Esophagus muscularis mucosa (tissue), 4 donors: Measurements from ENCODE around the gene CAP2. TPM values are rescaled to one million over a fixed set of nuclear protein-coding genes. Genes with fewer than 3 reads are reported as not detected.

Experiments
- DNase-seq: peaks from one replicate; pipeline ENCODE4 v3.0.0-alpha.2; 2017; ENCODE audit errors: extremely low spot score
- H3K27ac ChIP-seq, 4 donors: fragments of 200-600 bp; sonication (generic); replicated peaks in 1 of 4; 1 replicate in 3 of 4; 2 replicates in 1 of 4; pipeline ENCODE4 v1.5.1; 2016 to 2019; ENCODE audit warnings: mild to moderate bottlenecking in 1 of 4
- H3K27me3 ChIP-seq, 4 donors: fragments of 200-600 bp; sonication (generic); one replicate each; pipeline versions ENCODE4 v1.5.1 to v1.6.0; 2016 to 2019
- H3K36me3 ChIP-seq, 4 donors: fragments of 200-600 bp; sonication (generic); one replicate each; pipeline ENCODE4 v1.5.1; 2016 to 2019
- H3K4me1 ChIP-seq, 4 donors: fragments of 200-600 bp; sonication (generic); one replicate each; pipeline ENCODE4 v1.5.1; 2016 to 2019
- H3K4me3 ChIP-seq, 4 donors: fragments of 200-600 bp; sonication (generic); 1 replicate in 2 of 4; 2 replicates in 2 of 4; pipeline ENCODE4 v1.5.1; 2016 to 2019; ENCODE audit warnings: mild to moderate bottlenecking in 4 of 4, moderate library complexity in 1 of 4
- H3K9me3 ChIP-seq, 4 donors: fragments of 200-600 bp; sonication (generic); 1 replicate in 3 of 4; 2 replicates in 1 of 4; pipeline ENCODE4 v1.5.1; 2016 to 2019
- EP300 ChIP-seq: sonication (generic); formaldehyde crosslinking; IDR thresholded peaks from one replicate; pipeline ENCODE4 v1.6.1; 2017; ENCODE audit warnings: antibody characterized with exemption
- POLR2A ChIP-seq: fragments of 450-650 bp; IDR thresholded peaks from one replicate; pipeline ENCODE4 v1.6.1; 2017; ENCODE audit warnings: antibody characterized with exemption, moderate library complexity, mild to moderate bottlenecking, low read depth
- POLR2AphosphoS5 ChIP-seq, 2 donors: sonication (generic); formaldehyde crosslinking; IDR thresholded peaks; one replicate each; pipeline ENCODE4 v1.6.1; 2017; ENCODE audit warnings: antibody characterized with exemption in 2 of 2
- WGBS: methylation state at CpG from one replicate; pipeline ENCODE4 v1.1.5; 2018; 5-methylcytosine and 5-hydroxymethylcytosine counted together
- intact Hi-C: fragments of 100-400 bp; cut with DNase I; formaldehyde crosslinking; loops from one replicate; pipeline ENCODE4 v1.15.1; 2023
- total RNA-seq, 4 donors: library from RNA; depleted of rRNA; stranded (reverse); fragments of >200 nt; gene quantifications; one replicate each; pipeline versions ENCODE4 v1.1.0 to v1.2.1, GENCODE V29; 2016
- TF ChIP-seq, protein P1 (sequence below), 3 experiments: fragments of 200-600 bp in 2 of 3; fragments of 450-650 bp in 1 of 3; sonication (generic) in 2 of 3; IDR thresholded peaks; one replicate each; pipeline ENCODE4 v1.5.1; 2017 to 2019; ENCODE audit warnings: antibody characterized with exemption in 3 of 3, mild to moderate bottlenecking in 2 of 3, moderate library complexity in 1 of 3

CAP2 gene
- total RNA-seq, 4 donors from 2014 or later = 38.3 to 55.6 (median 55.1) TPM

DNA sequence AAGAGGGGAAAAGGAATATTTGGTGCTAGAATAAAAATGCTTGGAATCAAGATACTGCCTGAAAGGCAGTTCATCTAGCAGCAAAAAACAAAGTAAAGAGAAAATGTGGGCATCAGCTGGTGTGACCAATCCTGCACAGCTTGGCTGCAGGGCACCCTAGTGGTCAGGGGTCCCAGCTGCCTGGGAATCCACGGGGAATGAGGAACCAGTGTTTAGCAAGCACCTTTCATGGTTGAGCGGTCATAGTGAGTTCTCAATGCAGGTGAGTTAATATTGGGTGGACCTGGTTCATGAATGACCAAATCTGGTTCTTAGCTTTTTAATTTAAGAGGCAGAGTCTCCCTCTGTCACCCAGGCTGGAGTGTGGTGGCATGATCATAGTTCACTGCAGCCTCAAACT, 53.3 kb downstream of the CAP2 start:
- intact Hi-C loops = no loop called here

GRCh38 chr6:17448165-17448564, 54.8 kb downstream of the CAP2 start:
- no peaks in the 10 kb centered on the region for H3K36me3 ChIP-seq
- H3K27me3 ChIP-seq = no peaks in the 10 kb centered on the region
- H3K27ac ChIP-seq = no peak overlapping the region
- WGBS = 95% methylated on average over 1 of the region's 1 CpG
- no peak overlapping the region for H3K4me3 ChIP-seq
- intact Hi-C loops = no loop called here
- DNase-seq = no peak
- H3K9me3 ChIP-seq = no peaks in the 10 kb centered on the region
- TF ChIP-seq, protein P1, sequence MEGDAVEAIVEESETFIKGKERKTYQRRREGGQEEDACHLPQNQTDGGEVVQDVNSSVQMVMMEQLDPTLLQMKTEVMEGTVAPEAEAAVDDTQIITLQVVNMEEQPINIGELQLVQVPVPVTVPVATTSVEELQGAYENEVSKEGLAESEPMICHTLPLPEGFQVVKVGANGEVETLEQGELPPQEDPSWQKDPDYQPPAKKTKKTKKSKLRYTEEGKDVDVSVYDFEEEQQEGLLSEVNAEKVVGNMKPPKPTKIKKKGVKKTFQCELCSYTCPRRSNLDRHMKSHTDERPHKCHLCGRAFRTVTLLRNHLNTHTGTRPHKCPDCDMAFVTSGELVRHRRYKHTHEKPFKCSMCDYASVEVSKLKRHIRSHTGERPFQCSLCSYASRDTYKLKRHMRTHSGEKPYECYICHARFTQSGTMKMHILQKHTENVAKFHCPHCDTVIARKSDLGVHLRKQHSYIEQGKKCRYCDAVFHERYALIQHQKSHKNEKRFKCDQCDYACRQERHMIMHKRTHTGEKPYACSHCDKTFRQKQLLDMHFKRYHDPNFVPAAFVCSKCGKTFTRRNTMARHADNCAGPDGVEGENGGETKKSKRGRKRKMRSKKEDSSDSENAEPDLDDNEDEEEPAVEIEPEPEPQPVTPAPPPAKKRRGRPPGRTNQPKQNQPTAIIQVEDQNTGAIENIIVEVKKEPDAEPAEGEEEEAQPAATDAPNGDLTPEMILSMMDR (IDR thresholded peaks at IDR 0.05) = no peak
- TF ChIP-seq EP300 (no peak), POLR2AphosphoS5 (IDR thresholded peaks at IDR 0.05) (no peak), POLR2A (no peak)
- peaks cover 0 to 15% (median 2%) of the 10 kb centered on the region in 4 donors for H3K4me1 ChIP-seq

More for the DNA sequence above, 53.3 kb downstream of the CAP2 start:
- DNase-seq = no peak
- no peak overlapping the region for H3K4me3 ChIP-seq
- TF ChIP-seq EP300 (no peak), POLR2A (no peak), POLR2AphosphoS5 (IDR thresholded peaks at IDR 0.05) (no peak)
- TF ChIP-seq, protein P1 (IDR thresholded peaks at IDR 0.05) = no peak
- no peaks in the 10 kb centered on the region for H3K9me3 ChIP-seq
- no peaks in the 10 kb centered on the region for H3K36me3 ChIP-seq
- 96% methylated on average over 2 of the region's 2 CpGs for WGBS
- no peaks in the 10 kb centered on the region for H3K27me3 ChIP-seq
- H3K4me1 ChIP-seq = peaks cover 0 to 15% (median 2%) of the 10 kb centered on the region in 4 donors
- no peak overlapping the region for H3K27ac ChIP-seq

GRCh38 chr6:17450397-17450796, 57.0 kb downstream of the CAP2 start:
- Histone ChIP-seq H3K9me3 (no peaks in the 10 kb centered on the region), H3K36me3 (no peaks in the 10 kb centered on the region), H3K4me3 (no peak overlapping the region), H3K4me1 (peaks cover 0 to 15% (median 4%) of the 10 kb centered on the region in 4 donors), H3K27ac (no peak overlapping the region), H3K27me3 (no peaks in the 10 kb centered on the region)
- DNase-seq = no peak
- 89% methylated on average over 1 of the region's 1 CpG for WGBS
- TF ChIP-seq, protein P1 (IDR thresholded peaks at IDR 0.05) = no peak
- TF ChIP-seq EP300 (no peak), POLR2AphosphoS5 (IDR thresholded peaks at IDR 0.05) (no peak)
- intact Hi-C loops = no loop called here

DNA sequence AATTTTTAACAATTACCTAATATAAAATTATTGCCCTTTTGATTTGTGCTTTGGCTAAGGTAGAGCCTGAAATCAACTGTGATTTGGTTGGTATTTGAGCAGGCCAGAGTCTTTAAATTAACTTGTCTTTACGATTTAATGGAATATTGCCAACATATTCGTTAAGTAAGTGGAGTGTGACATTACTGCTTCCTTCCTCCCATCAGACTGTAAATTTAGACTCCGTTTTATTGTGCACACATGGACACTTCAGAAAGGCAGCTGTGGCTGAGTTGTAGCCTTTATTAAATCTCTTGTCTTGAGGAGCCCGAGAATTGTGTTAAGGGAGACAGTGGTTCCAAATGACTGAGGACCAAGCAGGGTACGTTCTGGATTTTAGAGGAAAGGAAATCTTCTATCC, 57.4 kb downstream of the CAP2 start:
- no peaks in the 10 kb centered on the region for H3K9me3 ChIP-seq
- DNase-seq = no peak
- H3K36me3 ChIP-seq = no peaks in the 10 kb centered on the region
- H3K4me1 ChIP-seq = peaks cover 0 to 15% (median 4%) of the 10 kb centered on the region in 4 donors
- TF ChIP-seq POLR2A (no peak), POLR2AphosphoS5 (IDR thresholded peaks at IDR 0.05) (no peak), EP300 (no peak)
- TF ChIP-seq, protein P1 (IDR thresholded peaks at IDR 0.05) = no peak
- H3K4me3 ChIP-seq = no peak overlapping the region
- H3K27ac ChIP-seq = no peak overlapping the region
- intact Hi-C loops = no loop called here
- 36% methylated on average over 5 of the region's 5 CpGs for whole genome bisulfite sequencing
- no peaks in the 10 kb centered on the region for H3K27me3 ChIP-seq

- Histone ChIP-seq H3K27ac (no peak overlapping the region), H3K9me3 (no peaks in the 10 kb centered on the region), H3K4me3 (no peak overlapping the region), H3K27me3 (no peaks in the 10 kb centered on the region), H3K4me1 (peaks cover 0 to 9% (median 4%) of the 10 kb centered on the region in 4 donors), H3K36me3 (no peaks in the 10 kb centered on the region)
- over 99% methylated on average over 6 of the region's 6 CpGs for WGBS
- peak; percentile 55 for DNase-seq
- TF ChIP-seq POLR2A (no peak), EP300 (no peak)
- intact Hi-C loops = no loop called here
Measured at GRCh38 chr6:17452096-17452495, 58.7 kb downstream of the CAP2 start.
